ENCODE results near the gene PIANP.

- TF ChIP-seq CTCF (IDR thresholded peaks at IDR 0.05; ENCODE audit: insufficient read depth, low read length, poor library complexity, severe bottlenecking) (peak; percentile 34), EZH2phosphoT487 (conservative IDR thresholded peaks at IDR 0.05; ENCODE audit: low read length) (no peak)
These were observed 2.8 kb downstream of the PIANP start for GRCh38 chr12:6697584-6698351.
